OCI-LY7 (cell line): ENCODE data around the gene FOXC2. TPM values are rescaled to one million over a fixed set of nuclear protein-coding genes. Genes with fewer than 3 reads are reported as not detected.

ENCODE experiments used
- BruUV-seq: library from RNA; stranded (reverse); fragments of 400-500 nt; replicated peaks from 2 replicates; lab custom pipeline; 2021; lab: Mats Ljungman, UMichigan
- CTCF ChIA-PET: fragments of 300-600 bp; sonication (Branson Sonifier 250); formaldehyde crosslinking; loops from one replicate; lab custom pipeline; 2022; ENCODE audit warnings: antibody characterized with exemption; ENCODE audit not compliant: unreplicated experiment; lab: Charles Lee
- POLR2A ChIA-PET: fragments of 300-600 bp; sonication (Branson Sonifier 250); formaldehyde crosslinking; loops from one replicate; lab custom pipeline; 2022; ENCODE audit warnings: antibody characterized with exemption; lab: Charles Lee
- DNase-seq: peaks from one replicate; pipeline ENCODE4 v3.0.0-alpha.2; 2015; ENCODE audit warnings: low spot score
- H2AFZ ChIP-seq: fragments of 200-600 bp; sonication (generic), shearing (Covaris generic); 2 replicates; pipeline ENCODE4 v1.6.1; 2014; ENCODE audit warnings: mild to moderate bottlenecking, antibody characterized with exemption, low read length, moderate library complexity
- H3K27ac ChIP-seq: fragments of 200-600 bp; sonication (generic); 2 replicates; pipeline ENCODE4 v1.5.1; 2014; ENCODE audit warnings: mixed run types, low read depth, mild to moderate bottlenecking, moderate library complexity, low read length, inconsistent platforms; ENCODE audit not compliant: poor library complexity, severe bottlenecking
- H3K36me3 ChIP-seq: fragments of 200-600 bp; sonication (generic); 2 replicates; pipeline ENCODE4 v1.6.1; 2014; ENCODE audit warnings: mild to moderate bottlenecking, antibody characterized with exemption, low read length, moderate library complexity, mixed read lengths; ENCODE audit not compliant: insufficient read depth
- H3K4me1 ChIP-seq: fragments of 200-600 bp; sonication (generic); 2 replicates; pipeline ENCODE4 v1.5.1; 2014; ENCODE audit warnings: mild to moderate bottlenecking, low read length; ENCODE audit not compliant: insufficient read depth, poor library complexity, severe bottlenecking
- H3K4me2 ChIP-seq: fragments of 200-600 bp; sonication (generic); 2 replicates; pipeline ENCODE4 v1.6.1; 2014; ENCODE audit warnings: mild to moderate bottlenecking, low read length
- H3K4me3 ChIP-seq: fragments of 200-600 bp; sonication (generic); 2 replicates; pipeline ENCODE4 v1.5.1; 2014; ENCODE audit warnings: mild to moderate bottlenecking, low read depth, low read length; ENCODE audit not compliant: poor library complexity, severe bottlenecking
- H3K79me2 ChIP-seq: fragments of 200-600 bp; sonication (generic); 2 replicates; pipeline ENCODE4 v1.6.1; 2016; ENCODE audit warnings: low read depth, mild to moderate bottlenecking, low read length, moderate library complexity, mixed read lengths; ENCODE audit not compliant: insufficient read depth
- H3K9me2 ChIP-seq: fragments of 200-600 bp; sonication (generic); 2 replicates; pipeline ENCODE4 v1.6.1; 2016; ENCODE audit warnings: mild to moderate bottlenecking, low read length, mixed read lengths; ENCODE audit not compliant: insufficient read depth
- H3K9me3 ChIP-seq: fragments of 200-600 bp; sonication (generic); 2 replicates; pipeline ENCODE4 v1.6.1; 2014; ENCODE audit warnings: mild to moderate bottlenecking, mixed run types, low read length, mixed read lengths
- H4K20me1 ChIP-seq: fragments of 200-600 bp; sonication (generic); 2 replicates; pipeline ENCODE4 v1.6.1; 2014; ENCODE audit warnings: mild to moderate bottlenecking, antibody characterized with exemption, low read length, moderate library complexity, mixed read lengths; ENCODE audit not compliant: insufficient read depth
- CTCF ChIP-seq: fragments of 200-600 bp; sonication (generic); conservative IDR thresholded peaks from 2 replicates; pipeline ENCODE4 v1.5.1; 2014; ENCODE audit warnings: mild to moderate bottlenecking, antibody characterized with exemption, low read length, moderate library complexity, mixed read lengths
- EZH2phosphoT487 ChIP-seq: fragments of 200-600 bp; sonication (generic); IDR thresholded peaks from 2 replicates; pipeline ENCODE4 v1.6.1; 2018; ENCODE audit warnings: low read depth, borderline replicate concordance, mild to moderate bottlenecking, mixed run types, antibody characterized with exemption, low read length, moderate library complexity, mixed read lengths
- intact Hi-C: fragments of 100-400 bp; cut with micrococcal nuclease; formaldehyde crosslinking; loops from one replicate; pipeline ENCODE4 v1.10.0; 2022; ENCODE audit not compliant: unreplicated experiment
- total RNA-seq, 2 experiments: library from RNA; depleted of rRNA in 1 of 2; stranded (reverse); fragments of >200 nt in 1 of 2; shearing (Covaris generic) in 1 of 2; gene quantifications; 2 replicates each; pipeline ENCODE4 v1.2.3, GENCODE V29; 2014 to 2022

FOXC2 gene
- total RNA-seq, 2 experiments from 2014 or later, result not detected

- Histone ChIP-seq H3K9me3 (no peaks in the 10 kb centered on the region), H3K79me2 (no peaks in the 10 kb centered on the region), H3K4me3 (no peak overlapping the region), H3K27ac (no peak overlapping the region), H3K36me3 (no peaks in the 10 kb centered on the region), H3K9me2 (no peaks in the 10 kb centered on the region), H2AFZ (no peak overlapping the region), H4K20me1 (no peaks in the 10 kb centered on the region), H3K4me2 (no peak overlapping the region), H3K4me1 (no peaks in the 10 kb centered on the region)
- ChIA-PET POLR2A (no interaction called here), CTCF (no interaction called here)
- BruUV-seq, result no TSS peak
- TF ChIP-seq EZH2phosphoT487 (no peak), CTCF (no peak)
- no peak for DNase-seq
- intact Hi-C loops, result no loop called here
Measured at GRCh38 chr16:86533767-86534351, 32.8 kb upstream of the FOXC2 start.

- BruUV-seq, result no TSS peak
- POLR2A ChIA-PET, result interaction anchor here (0.7 kb wide), 1 partner anchor 19 kb away, joined by 3 read pairs; no protein-coding TSS in a partner anchor
- H4K20me1 ChIP-seq, result no peaks in the 10 kb centered on the region
- H3K27ac ChIP-seq, result no peak overlapping the region
- no peak overlapping the region for H3K4me2 ChIP-seq
- H2AFZ ChIP-seq, result no peak overlapping the region
- no peaks in the 10 kb centered on the region for H3K9me2 ChIP-seq
- peaks cover 4% of the 10 kb centered on the region; the same call in 1 of the 2 replicates for H3K36me3 ChIP-seq
- no peak for DNase-seq
- no peaks in the 10 kb centered on the region for H3K79me2 ChIP-seq
- CTCF ChIA-PET, result no interaction called here
- TF ChIP-seq EZH2phosphoT487 (no peak), CTCF (no peak)
- no peaks in the 10 kb centered on the region for H3K4me1 ChIP-seq
- H3K9me3 ChIP-seq, result no peaks in the 10 kb centered on the region
- no peak overlapping the region for H3K4me3 ChIP-seq
- intact Hi-C loops, result no loop called here
Measured at GRCh38 chr16:86534779-86535615, 31.6 kb upstream of the FOXC2 start.

DNA sequence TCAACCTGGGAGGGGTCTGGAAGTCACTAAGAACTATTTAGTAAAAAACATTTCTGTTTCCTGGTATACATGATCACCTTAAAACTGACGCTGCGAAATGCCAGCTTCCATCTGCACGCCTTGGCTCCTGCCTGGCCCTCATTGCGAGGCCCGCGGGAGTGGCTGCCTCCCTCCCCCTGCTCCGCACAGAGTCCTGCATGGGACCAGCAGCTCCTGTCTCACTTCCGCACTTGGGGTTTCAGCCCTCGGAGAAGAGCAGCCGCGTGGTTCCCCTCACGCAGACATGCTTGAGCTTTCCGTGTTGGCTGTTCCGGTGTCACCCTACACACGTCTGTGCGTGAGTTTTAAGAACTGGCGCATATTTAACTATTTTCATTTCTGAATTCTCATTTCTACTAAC lies 30.0 kb upstream of the FOXC2 start:
- H2AFZ ChIP-seq, result no peak overlapping the region
- peaks cover 8% of the 10 kb centered on the region for H3K4me1 ChIP-seq
- TF ChIP-seq CTCF, result no peak
- no peak for TF ChIP-seq EZH2phosphoT487
- ChIA-PET POLR2A (no interaction called here), CTCF (no interaction called here)
- no peak overlapping the region for H3K4me3 ChIP-seq
- intact Hi-C loops, result no loop called here
- no peaks in the 10 kb centered on the region for H3K79me2 ChIP-seq
- no peak for DNase-seq
- no peaks in the 10 kb centered on the region for H3K9me2 ChIP-seq
- H3K27ac ChIP-seq, result no peak overlapping the region
- H3K9me3 ChIP-seq, result no peaks in the 10 kb centered on the region
- no TSS peak for BruUV-seq
- peaks cover 14% of the 10 kb centered on the region for H3K36me3 ChIP-seq
- no peaks in the 10 kb centered on the region for H4K20me1 ChIP-seq
- no peak overlapping the region for H3K4me2 ChIP-seq
